GM10266 (cell line): ENCODE data around the gene OR8K1.

Experiments
- DNase-seq: peaks from one replicate; pipeline ENCODE4 v3.0.0; 2012; ENCODE audit errors: extremely low spot score
- CTCF ChIP-seq: IDR thresholded peaks from 2 replicates; pipeline ENCODE4 v1.5.1; 2012; ENCODE audit warnings: mild to moderate bottlenecking, low read depth; ENCODE audit not compliant: control insufficient read depth, insufficient read depth; ENCODE audit errors: missing control alignments

OR8K1 gene

GRCh38 chr11:56345739-56346138, at the start of gene OR8K1:
Gene OR8K1 (plus strand): TSS chr11:56346039. CDS start chr11:56346039, 0 bp downstream.
- no peak for DNase-seq
- no peak for TF ChIP-seq CTCF

- DNase-seq: no peak
- no peak for TF ChIP-seq CTCF
Observed at GRCh38 chr11:56296898-56297297, 48.9 kb upstream of the OR8K1 start.

GRCh38 chr11:56307836-56308235, 38.0 kb upstream of the OR8K1 start:
- TF ChIP-seq CTCF: no peak
- no peak for DNase-seq

GRCh38 chr11:56314844-56315243, 31.0 kb upstream of the OR8K1 start, which contains the start of gene OR8K3:
Gene OR8K3 (plus strand): TSS chr11:56315144. CDS start chr11:56318307, 3,163 bp downstream.
- DNase-seq: no peak
- TF ChIP-seq CTCF: no peak

GRCh38 chr11:56331861-56332491, 13.9 kb upstream of the OR8K1 start:
- no peak for TF ChIP-seq CTCF
- DNase-seq: no peak

- TF ChIP-seq CTCF: no peak
- no peak for DNase-seq
Observed at GRCh38 chr11:56333156-56333555, 12.7 kb upstream of the OR8K1 start.

- DNase-seq: no peak
- no peak for TF ChIP-seq CTCF
Observed at GRCh38 chr11:56340289-56340688, 5.5 kb upstream of the OR8K1 start.
